Measurements from ENCODE around the gene TBRG4.

The TBRG4 gene

DNA sequence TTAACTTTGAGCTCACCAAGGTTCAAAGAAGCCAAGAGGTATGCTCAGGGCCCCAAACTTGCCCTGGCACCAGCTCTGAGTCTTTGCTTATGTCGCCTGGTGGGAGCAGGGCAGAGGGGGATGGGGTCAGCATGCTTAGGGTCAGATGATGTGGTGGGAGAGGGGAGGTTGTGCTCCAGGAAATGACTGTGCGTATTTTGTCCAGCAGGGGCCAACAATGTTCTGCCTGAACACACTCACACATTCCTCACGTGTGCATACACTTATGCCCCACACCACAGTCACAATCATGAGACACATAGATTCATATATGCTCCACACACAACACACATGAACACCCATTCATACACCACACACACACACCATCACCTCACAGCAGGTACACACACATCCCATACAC is 41.7 kb upstream of the TBRG4 start:
- Histone ChIP-seq H3K9me3 (no peaks in the 10 kb centered on the region), H3K36me3 (no peaks in the 10 kb centered on the region), H3K4me3 (no peak overlapping the region), H3K27ac (no peak overlapping the region), H3K4me1 (peaks cover 0 to 11% (median 5%) of the 10 kb centered on the region in 4 donors), H3K27me3 (peaks cover 0 to 33% of the 10 kb centered on the region in 2 donors)
- TF ChIP-seq, protein P1, sequence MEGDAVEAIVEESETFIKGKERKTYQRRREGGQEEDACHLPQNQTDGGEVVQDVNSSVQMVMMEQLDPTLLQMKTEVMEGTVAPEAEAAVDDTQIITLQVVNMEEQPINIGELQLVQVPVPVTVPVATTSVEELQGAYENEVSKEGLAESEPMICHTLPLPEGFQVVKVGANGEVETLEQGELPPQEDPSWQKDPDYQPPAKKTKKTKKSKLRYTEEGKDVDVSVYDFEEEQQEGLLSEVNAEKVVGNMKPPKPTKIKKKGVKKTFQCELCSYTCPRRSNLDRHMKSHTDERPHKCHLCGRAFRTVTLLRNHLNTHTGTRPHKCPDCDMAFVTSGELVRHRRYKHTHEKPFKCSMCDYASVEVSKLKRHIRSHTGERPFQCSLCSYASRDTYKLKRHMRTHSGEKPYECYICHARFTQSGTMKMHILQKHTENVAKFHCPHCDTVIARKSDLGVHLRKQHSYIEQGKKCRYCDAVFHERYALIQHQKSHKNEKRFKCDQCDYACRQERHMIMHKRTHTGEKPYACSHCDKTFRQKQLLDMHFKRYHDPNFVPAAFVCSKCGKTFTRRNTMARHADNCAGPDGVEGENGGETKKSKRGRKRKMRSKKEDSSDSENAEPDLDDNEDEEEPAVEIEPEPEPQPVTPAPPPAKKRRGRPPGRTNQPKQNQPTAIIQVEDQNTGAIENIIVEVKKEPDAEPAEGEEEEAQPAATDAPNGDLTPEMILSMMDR (IDR thresholded peaks at IDR 0.05) = no peak
- intact Hi-C loops (cut with DNase I; ENCODE audit: low total_unique reads) = no loop called here
- DNase-seq = peak in 1 of 2 donors; percentile 17

DNA sequence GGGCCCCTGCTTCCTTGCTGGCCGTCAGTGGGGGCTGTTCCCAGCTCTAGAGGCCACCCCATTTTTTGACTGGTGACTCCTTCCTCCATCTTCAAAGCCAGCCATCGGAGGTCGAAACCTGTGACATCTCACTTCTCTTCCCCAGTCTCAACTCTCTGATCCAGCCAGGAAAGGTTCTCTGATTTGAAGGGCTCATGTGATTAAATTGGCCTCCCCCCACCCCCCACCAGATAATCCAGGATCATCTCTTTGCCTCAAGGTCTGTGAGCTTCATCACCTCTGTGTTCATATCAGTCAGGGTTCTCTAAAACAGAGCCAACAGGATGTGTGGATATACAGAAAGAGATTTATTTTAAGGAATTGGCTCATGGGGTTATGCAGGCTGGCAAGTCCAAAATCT is 40.5 kb upstream of the TBRG4 start:
- intact Hi-C loops (cut with DNase I; ENCODE audit: low total_unique reads) = no loop called here
- Histone ChIP-seq H3K36me3 (no peaks in the 10 kb centered on the region), H3K4me1 (no peaks in the 10 kb centered on the region), H3K27ac (no peak overlapping the region), H3K4me3 (no peak overlapping the region), H3K9me3 (no peaks in the 10 kb centered on the region), H3K27me3 (peaks cover 0 to 28% of the 10 kb centered on the region in 2 donors)
- DNase-seq = peak in 1 of 2 donors; percentile 28
- TF ChIP-seq, protein P1 (IDR thresholded peaks at IDR 0.05) = no peak

GRCh38 chr7:45151131-45151684 is 39.7 kb upstream of the TBRG4 start:
- Histone ChIP-seq H3K4me1 (no peaks in the 10 kb centered on the region), H3K27ac (no peak overlapping the region), H3K27me3 (peaks cover 0 to 28% of the 10 kb centered on the region in 2 donors), H3K4me3 (no peak overlapping the region), H3K9me3 (no peaks in the 10 kb centered on the region), H3K36me3 (no peaks in the 10 kb centered on the region)
- peak in 1 of 2 donors; percentile 43 for DNase-seq
- intact Hi-C loops (cut with DNase I; ENCODE audit: low total_unique reads) = no loop called here
- TF ChIP-seq, protein P1 (IDR thresholded peaks at IDR 0.05) = no peak

GRCh38 chr7:45150199-45150598 is 38.7 kb upstream of the TBRG4 start:
- H3K36me3 ChIP-seq = no peaks in the 10 kb centered on the region
- H3K9me3 ChIP-seq = no peaks in the 10 kb centered on the region
- no peaks in the 10 kb centered on the region for H3K4me1 ChIP-seq
- H3K4me3 ChIP-seq = no peak overlapping the region
- intact Hi-C loops (cut with DNase I; ENCODE audit: low total_unique reads) = no loop called here
- H3K27me3 ChIP-seq = peaks cover 0 to 23% of the 10 kb centered on the region in 2 donors
- TF ChIP-seq, protein P1 (IDR thresholded peaks at IDR 0.05) = no peak
- DNase-seq = peak in 1 of 2 donors; percentile 21
- no peak overlapping the region for H3K27ac ChIP-seq

- no peaks in the 10 kb centered on the region for H3K4me1 ChIP-seq
- H3K27ac ChIP-seq = no peak overlapping the region
- H3K36me3 ChIP-seq = no peaks in the 10 kb centered on the region
- no peaks in the 10 kb centered on the region for H3K9me3 ChIP-seq
- peaks cover 0 to 23% of the 10 kb centered on the region in 2 donors for H3K27me3 ChIP-seq
- peak in 1 of 2 donors; percentile 48 for DNase-seq
- intact Hi-C loops (cut with DNase I; ENCODE audit: low total_unique reads) = no loop called here
- H3K4me3 ChIP-seq = no peak overlapping the region
- TF ChIP-seq, protein P1 (IDR thresholded peaks at IDR 0.05) = no peak
These were observed 38.1 kb upstream of the TBRG4 start for GRCh38 chr7:45149606-45150005.

DNA sequence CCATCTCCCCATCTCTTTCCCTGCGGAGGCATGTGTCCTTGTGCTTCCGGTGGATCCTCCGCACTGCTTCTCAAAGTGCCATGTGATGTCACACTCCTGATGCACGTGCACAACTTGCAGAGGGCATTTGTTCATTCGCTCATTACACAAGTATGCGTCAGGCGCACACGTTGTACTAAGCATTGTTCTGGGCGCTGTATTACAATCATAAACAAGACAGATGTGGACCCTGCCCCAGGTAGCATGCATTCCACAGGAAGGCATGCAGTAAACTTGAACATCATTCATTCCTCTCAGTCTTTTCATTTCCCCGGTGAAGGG is 37.1 kb upstream of the TBRG4 start:
- H3K27ac ChIP-seq = no peak overlapping the region
- no peaks in the 10 kb centered on the region for H3K9me3 ChIP-seq
- H3K36me3 ChIP-seq = no peaks in the 10 kb centered on the region
- intact Hi-C loops (cut with DNase I; ENCODE audit: low total_unique reads) = no loop called here
- no peak overlapping the region for H3K4me3 ChIP-seq
- no peak for DNase-seq
- TF ChIP-seq, protein P1 (IDR thresholded peaks at IDR 0.05) = no peak
- H3K4me1 ChIP-seq = no peaks in the 10 kb centered on the region
- peaks cover 0 to 28% of the 10 kb centered on the region in 2 donors for H3K27me3 ChIP-seq
